GM18868 (cell line): ENCODE data around the gene TBX2.
"Not testable (repeated sequence)": the region's sequence is repeated elsewhere in the genome, so short reads cannot be mapped to it uniquely, and the experiment has no call there.

Source experiments
- ATAC-seq: cut with Tn5 transposase; IDR thresholded peaks from one replicate; pipeline ENCODE4 v1.9.1; 2021; ENCODE audit warnings: mild to moderate bottlenecking, moderate library complexity; ENCODE audit not compliant: unreplicated experiment

Gene TBX2

GRCh38 chr17:61399131-61400065, at the start of gene TBX2:
Gene TBX2 (plus strand): TSS chr17:61399843. CDS start chr17:61400177, 334 bp downstream.
- ATAC-seq: no peak

GRCh38 chr17:61351745-61352407, 47.8 kb upstream of the TBX2 start:
- ATAC-seq: no peak

- ATAC-seq: no peak
Measured at GRCh38 chr17:61352408-61352770, 47.3 kb upstream of the TBX2 start.

GRCh38 chr17:61352781-61353491, 46.7 kb upstream of the TBX2 start:
- no peak for ATAC-seq

GRCh38 chr17:61353615-61354014, 46.0 kb upstream of the TBX2 start:
- ATAC-seq: no peak

- ATAC-seq: no peak
Measured at GRCh38 chr17:61354895-61355874, 44.5 kb upstream of the TBX2 start.

GRCh38 chr17:61357061-61357460, 42.6 kb upstream of the TBX2 start:
- not testable (repeated sequence) for ATAC-seq

- not testable (repeated sequence) for ATAC-seq
Measured at GRCh38 chr17:61359513-61359912, 40.1 kb upstream of the TBX2 start.

- no peak for ATAC-seq
Measured at GRCh38 chr17:61360318-61360943, 39.2 kb upstream of the TBX2 start.

GRCh38 chr17:61361084-61361483, 38.6 kb upstream of the TBX2 start:
- ATAC-seq: no peak

- ATAC-seq: no peak
Measured at GRCh38 chr17:61362396-61362795, 37.2 kb upstream of the TBX2 start.

GRCh38 chr17:61362852-61363600, 36.6 kb upstream of the TBX2 start:
- ATAC-seq: no peak

GRCh38 chr17:61363601-61364462, 35.8 kb upstream of the TBX2 start:
- ATAC-seq: no peak

GRCh38 chr17:61364463-61364846, 35.2 kb upstream of the TBX2 start:
- ATAC-seq: no peak

GRCh38 chr17:61366076-61366714, 33.4 kb upstream of the TBX2 start:
- ATAC-seq: no peak

- ATAC-seq: no peak
Measured at GRCh38 chr17:61366715-61367413, 32.8 kb upstream of the TBX2 start.
